ENCODE data around the gene FBXL13.
"Not testable (repeated sequence)": the region's sequence is repeated elsewhere in the genome, so short reads cannot be mapped to it uniquely, and the experiment has no call there.

Gene FBXL13

DNA sequence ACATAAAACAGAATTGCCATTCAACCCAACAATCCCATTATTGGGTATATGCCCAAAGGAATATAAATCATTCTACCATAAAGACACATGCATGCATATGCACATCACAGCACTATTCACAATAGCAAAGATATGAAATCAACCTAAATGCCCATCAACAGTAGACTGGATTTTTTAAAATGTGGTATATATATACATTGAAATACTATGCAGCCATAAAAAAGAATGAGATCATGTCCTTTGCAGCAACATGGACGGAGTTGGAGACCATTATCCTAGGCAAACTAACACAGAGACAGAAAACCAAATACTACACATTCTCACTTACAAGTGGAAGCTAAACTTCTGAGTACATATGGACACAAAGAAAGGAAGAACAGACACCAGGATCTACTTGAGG, 51.0 kb downstream of the FBXL13 start:
- not testable (repeated sequence) for DNase-seq (ENCODE audit: low read depth)

DNA sequence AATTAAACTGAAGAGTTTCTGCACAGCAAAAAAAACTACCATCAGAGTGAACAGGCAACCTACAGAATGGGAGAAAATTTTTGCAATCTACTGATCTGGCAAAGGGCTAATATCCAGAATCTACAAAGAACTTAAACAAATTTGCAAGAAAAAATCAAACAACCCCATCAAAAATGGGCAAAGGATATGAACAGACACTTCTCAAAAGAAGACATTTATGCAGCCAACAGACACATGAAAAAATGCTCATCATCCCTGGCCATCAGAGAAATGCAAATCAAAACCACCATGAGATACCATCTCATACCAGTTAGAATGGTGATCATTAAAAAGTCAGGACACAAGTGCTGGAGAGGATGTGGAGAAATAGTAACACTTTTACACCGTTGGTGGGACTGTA, 53.1 kb downstream of the FBXL13 start:
- not testable (repeated sequence) for DNase-seq (ENCODE audit: low read depth)

DNA sequence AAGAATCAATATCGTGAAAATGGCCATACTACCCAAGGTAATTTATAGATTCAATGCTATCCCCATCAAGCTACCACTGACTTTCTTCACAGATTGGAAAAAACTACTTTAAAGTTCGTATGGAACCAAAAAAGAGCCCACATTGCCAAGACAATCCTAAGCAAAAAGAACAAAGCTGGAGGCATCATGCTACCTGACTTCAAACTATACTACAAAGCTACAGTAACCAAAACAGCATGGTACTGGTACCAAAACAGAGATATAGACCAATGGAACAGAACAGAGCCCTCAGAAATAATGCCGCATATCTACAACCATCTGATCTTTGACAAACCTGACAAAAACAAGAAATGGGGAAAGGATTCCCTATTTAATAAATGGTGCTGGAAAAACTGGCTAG, 53.7 kb downstream of the FBXL13 start:
- not testable (repeated sequence) for DNase-seq (ENCODE audit: low read depth)

DNA sequence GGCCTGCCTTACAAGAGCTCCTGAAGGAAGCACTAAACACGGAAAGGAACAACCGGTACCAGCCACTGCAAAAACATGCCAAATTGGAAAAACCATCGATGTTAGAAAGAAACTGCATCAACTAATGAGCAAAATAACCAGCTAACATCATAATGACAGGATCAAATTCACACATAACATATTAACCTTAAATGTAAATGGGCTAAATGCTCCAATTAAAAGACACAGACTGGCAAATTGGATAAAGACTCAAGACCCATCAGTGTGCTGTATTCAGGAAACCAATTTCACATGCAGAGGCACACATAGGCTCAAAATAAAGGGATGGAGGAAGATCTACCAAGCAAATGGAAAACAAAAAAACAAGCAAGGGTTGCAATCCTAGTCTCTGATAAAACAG, 56.3 kb downstream of the FBXL13 start:
- DNase-seq (ENCODE audit: low read depth): not testable (repeated sequence)

DNA sequence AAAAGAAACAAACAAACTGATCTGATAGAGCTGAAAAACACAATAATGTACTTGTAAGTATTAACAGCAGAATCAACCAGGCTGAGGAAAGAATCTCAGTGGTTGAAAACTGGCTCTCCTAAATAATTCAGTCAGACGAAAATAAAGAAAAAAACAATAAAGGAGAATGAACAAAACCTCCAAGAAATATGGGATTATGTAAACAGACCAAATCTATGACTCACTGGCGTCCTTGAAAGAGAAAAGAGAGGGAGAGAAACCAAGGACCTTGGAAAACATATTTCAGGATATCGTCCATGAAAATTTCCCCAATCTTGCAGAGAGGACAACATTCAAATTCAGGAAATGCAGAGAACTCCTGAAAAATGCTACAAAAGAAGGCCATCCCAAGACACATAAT, 62.9 kb downstream of the FBXL13 start:
- DNase-seq (ENCODE audit: low read depth): peak; percentile 58

DNA sequence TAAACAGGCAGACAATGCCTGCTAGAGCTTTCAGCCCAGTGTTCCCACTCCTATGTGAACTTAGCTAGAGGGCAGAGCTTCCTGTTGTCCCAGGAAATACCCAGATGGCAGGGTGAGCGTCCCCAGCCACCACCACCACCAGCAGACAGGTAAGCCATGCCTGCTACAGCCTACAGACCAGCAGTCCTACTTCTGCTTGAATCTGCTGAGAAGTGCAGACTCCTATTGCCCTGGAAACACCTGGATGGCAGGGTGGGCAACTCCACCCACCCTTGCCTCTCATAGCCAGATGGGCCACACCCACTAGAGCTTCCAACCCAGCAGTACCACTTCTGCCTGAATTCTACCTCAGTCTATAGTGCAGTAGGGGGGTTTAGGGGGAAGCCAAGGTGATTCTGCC, 64.4 kb downstream of the FBXL13 start:
- DNase-seq (ENCODE audit: low read depth): no peak

DNA sequence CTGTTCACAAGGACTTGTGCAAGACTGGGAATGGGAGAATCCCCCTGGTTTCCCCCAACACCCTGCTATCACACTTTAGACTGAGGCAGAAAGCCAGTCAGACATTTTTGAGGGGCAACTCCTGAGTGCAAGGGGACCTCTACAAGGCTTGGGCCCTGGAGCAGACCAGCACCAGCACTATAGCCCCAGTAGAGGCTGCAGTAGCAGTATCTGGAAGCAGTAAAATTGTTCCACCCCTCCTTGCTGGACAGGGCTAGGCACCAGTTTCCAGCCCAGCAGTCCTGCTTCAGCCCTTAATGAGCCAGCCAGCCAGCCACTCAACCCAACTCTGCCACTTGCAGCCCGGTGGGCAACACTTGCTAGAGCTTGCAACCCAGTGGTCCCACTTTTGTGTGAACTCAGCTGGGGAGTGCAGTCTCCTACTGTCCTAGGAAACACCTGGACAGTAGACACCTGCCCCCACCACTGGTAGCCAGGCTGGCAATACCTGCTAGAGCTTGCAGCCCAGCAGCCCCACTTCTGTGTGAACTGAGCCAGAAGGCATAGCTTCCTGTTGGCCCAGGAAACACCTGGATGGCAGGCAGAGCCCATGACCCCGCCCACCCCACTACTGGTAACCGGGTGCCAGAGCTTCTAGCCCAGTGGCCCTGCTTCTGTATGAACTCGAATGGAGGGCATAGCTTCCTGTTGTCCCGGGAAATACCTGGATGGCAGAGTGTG, 65.0 kb downstream of the FBXL13 start:
- DNase-seq (ENCODE audit: low read depth): no peak

DNA sequence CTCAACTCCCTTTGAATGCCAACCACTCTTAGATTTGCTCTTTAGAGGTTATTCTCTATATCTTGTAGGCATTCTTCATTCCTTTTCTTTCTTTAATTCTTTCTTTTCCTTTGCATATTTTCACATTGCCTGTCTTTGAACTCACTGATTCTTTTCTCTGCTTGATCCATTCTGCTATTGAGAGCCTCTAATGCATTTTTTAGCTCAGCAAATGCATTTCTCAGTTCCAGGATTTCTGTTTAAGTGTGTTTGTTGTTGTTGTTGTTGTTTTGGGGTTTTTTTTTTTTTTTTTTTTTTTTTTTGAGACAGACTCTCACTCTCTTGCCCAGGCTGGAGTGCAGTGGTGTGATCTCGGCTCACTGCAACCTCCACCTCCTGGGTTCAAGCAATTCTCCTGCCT, 71.6 kb downstream of the FBXL13 start:
- DNase-seq (ENCODE audit: low read depth): peak; percentile 35

DNA sequence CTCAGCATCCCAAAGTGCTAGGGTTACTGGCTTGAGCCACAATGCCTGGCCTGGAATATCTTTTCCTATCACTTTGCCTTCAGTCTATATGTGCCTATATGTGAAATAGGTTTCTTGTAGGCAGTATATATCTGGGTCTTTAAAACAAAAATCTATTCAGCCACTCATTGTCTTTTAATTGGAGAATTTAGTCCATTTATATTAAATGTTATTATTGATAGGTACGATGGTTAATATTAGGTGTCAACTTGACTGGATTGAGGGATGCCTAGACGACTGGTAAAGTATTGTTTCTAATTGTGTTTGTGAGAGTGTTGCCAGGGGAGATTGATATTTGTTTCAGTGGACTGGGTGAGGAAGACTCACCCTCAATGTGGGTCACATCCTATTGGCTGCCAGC, 73.4 kb downstream of the FBXL13 start:
- DNase-seq (ENCODE audit: low read depth): no peak

DNA sequence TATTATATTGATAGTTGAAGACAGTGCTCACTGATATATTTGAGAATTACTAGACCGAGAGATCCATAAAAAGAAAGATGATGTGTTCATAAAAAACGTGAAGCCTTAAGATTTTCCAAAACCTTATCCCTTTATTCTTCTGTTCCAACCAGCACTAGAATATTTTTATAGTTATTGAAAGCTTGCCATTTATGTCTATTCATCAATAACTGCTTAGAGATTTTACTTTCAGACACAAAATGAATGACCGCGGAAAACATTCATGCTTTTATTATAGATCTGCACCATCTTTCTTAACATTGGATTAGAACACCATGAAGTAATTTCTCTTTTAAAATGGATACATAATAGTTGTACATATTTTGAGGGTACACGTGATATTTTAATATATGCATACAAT, 77.6 kb downstream of the FBXL13 start:
- no peak for DNase-seq (ENCODE audit: low read depth)

DNA sequence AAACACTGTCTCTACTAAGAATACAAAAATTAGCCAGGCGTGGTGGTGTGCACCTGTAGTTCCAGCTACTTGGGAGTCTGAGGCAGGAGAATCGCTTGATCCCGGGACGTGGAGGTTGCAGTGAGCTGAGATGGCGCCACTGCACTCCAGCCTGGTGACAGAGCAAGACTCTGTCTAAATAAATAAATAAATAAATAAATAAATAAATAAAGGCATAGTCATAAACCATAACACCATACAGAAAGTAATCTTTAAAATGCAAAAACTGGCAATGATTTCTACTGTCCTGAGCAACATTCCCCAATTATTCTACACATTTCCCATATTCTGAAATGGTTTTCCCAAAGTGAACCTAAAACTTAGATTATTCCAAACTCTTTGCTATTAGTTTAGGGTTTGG, 79.0 kb downstream of the FBXL13 start:
- not testable (repeated sequence) for DNase-seq (ENCODE audit: low read depth)

DNA sequence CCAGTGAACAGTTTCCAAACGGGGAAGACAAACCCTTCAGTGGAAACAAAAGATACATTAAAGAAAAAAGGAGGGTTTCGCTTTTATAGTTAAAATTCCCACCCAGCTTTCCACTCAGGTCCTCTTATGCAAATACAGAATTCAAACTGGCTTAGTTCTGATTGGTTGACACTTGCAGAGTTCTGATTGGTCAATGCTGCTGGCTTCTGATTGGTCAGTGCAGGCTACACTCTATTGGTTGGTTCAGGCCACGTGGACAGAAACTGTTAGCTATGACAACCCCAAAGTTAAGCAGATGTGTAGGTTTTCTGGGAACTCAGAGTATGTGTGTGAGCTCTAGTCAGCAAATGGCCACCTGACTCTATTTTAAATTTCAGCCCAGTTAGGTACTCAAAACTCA, 80.0 kb downstream of the FBXL13 start:
- DNase-seq (ENCODE audit: low read depth): no peak

DNA sequence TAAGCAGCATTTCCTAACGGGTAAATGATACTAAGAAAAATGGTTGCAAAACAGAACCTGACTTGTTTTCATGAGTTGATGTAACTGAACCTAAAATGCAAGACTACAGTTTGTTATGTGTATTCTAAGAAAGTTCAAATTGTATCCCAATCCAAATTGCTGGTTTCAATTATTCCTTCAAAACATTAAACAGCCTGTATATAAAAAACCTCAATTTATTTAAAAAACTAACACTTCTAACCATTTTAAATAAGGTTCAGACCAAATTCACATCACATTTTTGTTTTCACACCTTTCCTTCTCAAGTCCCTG, 80.9 kb downstream of the FBXL13 start:
- DNase-seq (ENCODE audit: low read depth): no peak

DNA sequence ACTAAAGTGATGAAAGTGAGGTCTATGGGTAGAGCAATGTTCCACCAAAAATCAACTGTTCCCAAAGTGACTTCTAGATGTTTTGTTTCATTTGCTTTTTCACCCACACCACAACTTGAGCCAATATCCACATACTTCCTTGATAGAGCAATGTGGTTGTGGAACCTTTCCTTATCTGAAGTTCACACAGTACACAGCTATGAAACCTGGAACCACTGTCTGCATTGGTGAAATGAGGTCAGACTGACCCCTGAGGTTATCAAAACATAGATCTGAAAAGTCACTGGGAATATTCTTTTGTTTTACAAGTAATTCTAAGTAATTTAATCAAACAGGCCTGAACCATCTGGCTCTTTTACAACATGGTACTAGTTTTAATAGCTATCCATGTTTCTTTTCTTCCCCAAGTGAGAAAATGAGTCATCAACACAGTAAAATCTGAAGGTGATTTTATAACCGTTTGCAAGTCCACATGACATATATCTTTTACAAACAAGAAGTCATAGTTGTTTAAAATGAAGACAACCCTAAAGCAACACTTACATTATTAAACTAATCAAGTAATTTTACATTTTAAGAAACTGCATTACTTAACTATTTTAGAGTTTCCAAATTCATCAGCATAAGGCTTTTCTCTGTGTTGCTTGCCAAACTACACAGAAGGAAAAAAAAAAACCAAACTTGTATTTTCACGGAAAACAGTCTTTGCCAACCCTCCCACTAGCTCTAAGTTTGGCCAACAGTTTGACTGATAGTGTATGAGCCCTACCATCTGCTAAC, 81.5 kb downstream of the FBXL13 start:
- DNase-seq (ENCODE audit: low read depth): peak; percentile 90

DNA sequence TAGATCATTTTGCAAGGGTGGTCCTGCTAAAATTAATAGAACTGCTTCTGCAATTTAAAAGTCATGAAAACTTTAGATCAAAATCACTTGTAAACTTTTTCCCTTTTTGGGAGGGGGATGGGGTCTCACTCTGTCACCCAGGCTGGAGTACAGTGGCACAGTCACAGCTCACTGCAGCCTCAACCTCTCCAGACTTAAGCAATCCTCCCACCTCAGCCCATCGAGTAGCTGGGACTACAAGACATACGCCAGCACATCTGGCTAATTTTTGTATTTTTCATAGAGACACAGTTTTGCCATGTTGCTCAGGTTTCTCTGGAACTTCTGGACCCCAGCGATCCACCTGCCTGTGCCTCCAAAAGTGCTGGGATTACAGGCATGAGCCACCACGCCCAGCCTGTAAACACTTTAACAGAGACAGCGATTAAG, 82.1 kb downstream of the FBXL13 start:
- no peak for DNase-seq (ENCODE audit: low read depth)

DNA sequence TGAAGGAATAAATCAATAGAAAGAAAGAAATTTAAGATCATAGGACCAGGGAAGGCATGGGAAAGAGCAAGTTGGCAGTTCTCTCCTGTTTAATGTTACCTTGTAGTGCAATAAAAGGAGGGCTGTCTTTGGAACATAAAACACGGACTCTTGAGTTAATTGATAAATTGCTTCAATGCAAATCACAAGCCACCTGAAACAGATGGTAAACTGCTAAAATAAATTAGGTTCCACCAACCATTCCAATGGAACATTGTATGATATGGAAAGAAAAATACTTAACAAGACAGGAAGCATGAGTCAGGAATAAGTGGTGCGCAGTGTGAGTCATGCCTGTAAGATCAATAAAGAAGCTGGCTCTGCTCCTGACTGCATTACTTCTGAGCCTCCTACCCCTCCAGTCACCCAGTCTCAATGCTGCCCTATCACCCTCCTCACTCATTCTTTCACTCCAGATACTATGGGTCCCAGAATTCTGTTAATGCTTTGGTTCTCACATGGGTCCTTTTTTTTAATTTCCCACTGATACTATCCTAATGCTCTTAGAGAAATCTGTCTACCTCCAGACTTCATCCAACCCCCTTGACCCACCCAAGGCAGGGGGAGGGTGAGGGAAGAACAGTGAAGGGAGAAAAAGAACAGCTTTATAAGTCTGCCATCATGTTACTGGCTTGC, 82.9 kb downstream of the FBXL13 start:
- peak; percentile 70 for DNase-seq (ENCODE audit: low read depth)

DNA sequence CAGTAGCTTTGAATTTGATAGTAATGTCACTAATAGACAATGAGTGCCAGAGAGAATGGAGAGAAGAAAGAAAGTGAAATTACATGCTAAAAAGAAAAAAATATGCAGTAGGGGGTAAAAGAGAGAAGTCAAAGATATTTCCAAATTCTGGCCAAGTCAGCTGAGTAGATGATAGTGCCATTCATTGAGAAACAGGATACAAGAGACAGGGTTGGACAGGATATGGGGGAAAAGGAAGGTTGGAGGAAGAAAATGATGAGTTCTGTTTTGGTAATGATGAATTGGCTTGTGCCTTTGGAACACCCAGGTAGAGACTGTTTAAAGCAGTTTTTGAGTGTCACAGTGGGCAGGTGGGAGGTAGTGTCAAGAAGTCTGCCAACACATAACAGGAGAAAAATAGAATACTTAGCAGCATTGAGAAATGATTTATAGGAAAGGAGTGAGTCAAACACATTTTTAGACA, 83.5 kb downstream of the FBXL13 start:
- DNase-seq (ENCODE audit: low read depth): no peak

DNA sequence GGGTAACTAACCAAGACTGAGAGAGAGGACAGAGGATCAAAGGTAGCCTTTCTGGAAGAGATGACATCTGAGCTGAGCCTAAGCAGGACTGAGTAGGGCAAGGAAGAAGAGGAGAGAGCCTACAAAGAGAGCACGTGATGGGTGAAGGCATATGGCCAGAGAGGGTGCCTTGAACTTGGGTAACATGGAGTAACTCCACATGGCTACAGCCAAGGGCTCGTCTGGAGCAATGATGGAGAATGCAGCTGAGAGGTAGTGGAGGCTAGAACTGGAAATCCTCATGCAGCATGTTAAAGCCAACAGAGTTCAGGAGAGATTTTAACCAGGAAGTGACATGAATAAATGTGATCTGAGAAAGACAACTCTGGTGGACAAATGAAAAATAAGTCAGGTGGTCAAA, 84.0 kb downstream of the FBXL13 start:
- no peak for DNase-seq (ENCODE audit: low read depth)

DNA sequence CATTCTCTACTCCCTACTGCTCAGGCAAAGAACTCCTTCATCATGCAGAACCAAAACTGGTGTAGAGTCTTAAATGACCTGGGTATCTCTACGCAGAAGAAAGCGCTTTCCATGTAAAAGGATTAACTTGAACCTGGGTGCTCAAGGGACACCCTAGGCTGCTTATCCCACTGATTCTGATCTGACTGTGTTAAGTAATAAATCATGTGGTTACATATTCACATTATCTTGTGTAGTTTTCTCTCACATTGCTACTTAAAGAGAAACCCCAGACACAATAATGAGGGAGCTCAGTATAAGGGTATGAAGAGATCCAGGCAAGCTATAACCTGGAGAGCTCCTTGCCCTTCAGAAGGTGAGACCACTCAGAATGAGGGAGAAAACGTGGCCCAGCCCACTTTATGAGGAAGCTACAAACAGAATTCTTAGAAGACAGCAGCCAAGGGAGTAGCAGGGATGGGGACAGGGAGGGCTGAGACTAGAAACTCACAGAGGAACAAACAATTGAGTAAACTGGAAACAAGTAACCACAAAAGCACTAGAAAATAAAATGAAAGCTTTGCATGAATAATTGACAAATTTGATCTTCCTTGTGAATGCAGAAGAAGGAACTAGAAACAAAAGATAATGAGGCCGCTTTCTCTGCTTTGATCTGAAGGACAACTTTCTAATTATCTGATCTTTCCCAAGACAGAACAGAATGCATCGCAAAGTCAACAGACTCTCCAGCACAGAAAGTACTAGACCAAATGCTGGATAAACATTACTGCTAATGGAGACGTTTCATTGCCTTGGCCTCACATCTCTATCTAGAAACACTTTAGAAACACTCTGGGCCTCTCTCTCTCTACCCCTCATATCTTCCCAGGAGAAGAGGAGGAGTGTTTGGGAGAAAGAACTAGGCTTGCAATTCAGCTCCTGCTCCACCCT, 85.7 kb downstream of the FBXL13 start:
- peak; percentile 45 for DNase-seq (ENCODE audit: low read depth)

DNA sequence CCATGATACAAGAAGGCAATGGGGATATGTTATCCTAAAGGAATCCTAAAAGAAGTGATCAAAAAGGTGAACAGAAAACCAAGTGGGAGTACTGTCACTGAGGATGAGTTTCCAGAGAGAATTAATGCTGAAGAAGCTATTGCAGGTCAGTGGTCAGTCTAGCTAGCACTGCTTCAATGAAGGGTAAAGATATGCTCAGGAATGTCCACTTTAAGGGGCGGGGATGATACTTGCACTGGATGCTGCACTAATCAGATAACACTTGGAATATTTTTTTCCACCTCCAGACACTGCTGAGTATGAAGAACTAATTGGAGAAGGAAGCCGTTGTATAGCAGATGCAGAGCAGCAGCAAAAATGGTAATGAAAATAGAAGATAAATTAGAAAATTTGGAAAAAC, 86.5 kb downstream of the FBXL13 start:
- DNase-seq (ENCODE audit: low read depth): no peak

DNA sequence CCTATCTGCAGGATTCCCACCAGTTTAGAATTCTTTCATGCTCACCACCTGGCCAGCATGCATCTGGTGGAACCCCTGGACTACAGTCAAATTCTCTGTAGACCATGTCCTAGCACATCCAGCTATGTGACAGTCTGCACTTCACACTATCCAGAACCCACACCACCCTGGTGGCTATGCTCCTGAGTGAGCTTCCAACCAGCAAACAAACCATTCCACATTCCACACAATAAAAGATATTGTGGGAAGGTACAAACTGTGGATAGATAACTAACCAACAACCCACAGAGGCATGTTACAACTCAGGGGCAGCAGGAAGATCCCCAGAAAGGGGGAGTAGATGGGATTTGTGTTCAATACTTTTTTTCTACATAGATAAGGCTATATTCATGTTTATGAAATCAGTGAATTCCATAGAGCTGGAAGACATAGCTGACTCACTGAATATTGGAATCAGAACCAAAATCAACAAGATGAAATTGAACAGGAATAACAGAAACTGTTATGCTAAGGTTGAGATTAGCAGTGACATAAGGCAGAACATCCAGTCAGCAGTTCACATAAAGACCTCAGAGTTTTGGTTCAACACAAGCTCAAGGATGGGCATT, 89.3 kb downstream of the FBXL13 start:
- DNase-seq (ENCODE audit: low read depth): peak; percentile 54

DNA sequence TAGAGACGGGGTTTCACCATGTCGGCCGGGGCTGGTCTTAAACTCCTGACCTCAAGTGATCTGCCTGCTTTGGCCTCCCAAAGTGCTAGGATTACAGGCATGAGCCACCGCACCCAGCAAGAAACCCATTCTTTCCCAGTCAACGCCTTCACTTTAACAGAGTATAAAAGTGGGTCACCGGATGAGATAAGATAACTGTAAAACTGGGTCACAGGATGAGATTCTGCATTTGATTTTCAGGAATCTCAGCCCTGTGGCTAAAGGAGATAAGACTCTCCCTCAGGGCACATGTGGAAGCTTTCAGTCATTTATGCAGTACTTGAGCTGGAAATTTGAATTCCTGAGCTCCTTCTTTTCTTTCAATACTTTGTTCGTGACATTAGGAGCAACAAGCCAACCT, 91.0 kb downstream of the FBXL13 start:
- peak; percentile 83 for DNase-seq (ENCODE audit: low read depth)

Measured in amniotic epithelial cell (primary cell).